SK-N-SH treated with all-trans-retinoic acid at 6 μM for 48 hours (cell line): ENCODE measurements around the gene MUC22.
"Not testable (repeated sequence)": the region's sequence is repeated elsewhere in the genome, so short reads cannot be mapped to it uniquely, and the experiment has no call there.

Experiments used
- ATAC-seq: fragments of 200-7000 bp; cut with Tn5 transposase; 3 replicates; pipeline ENCODE4 v1.9.1; 2020; ENCODE audit warnings: mild to moderate bottlenecking, moderate library complexity
- ARNTL ChIP-seq: fragments of 450-650 bp; formaldehyde crosslinking; IDR thresholded peaks from 2 replicates; pipeline ENCODE4 v1.5.0; 2020; ENCODE audit warnings: low read depth, mild to moderate bottlenecking, moderate library complexity, borderline replicate concordance
- BACH2 ChIP-seq: fragments of 250-450 bp; sonication (Bioruptor Pico); IDR thresholded peaks from 2 replicates; pipeline ENCODE4 v1.9.0; 2021; ENCODE audit warnings: mild to moderate bottlenecking, borderline replicate concordance
- CREB5 ChIP-seq: fragments of 250-450 bp; sonication (Bioruptor Pico); IDR thresholded peaks from 2 replicates; pipeline ENCODE4 v1.5.1; 2020; ENCODE audit warnings: low read depth, mild to moderate bottlenecking, moderate library complexity
- CSDC2 ChIP-seq: fragments of 250-450 bp; sonication (Bioruptor Pico); IDR thresholded peaks from 2 replicates; pipeline ENCODE4 v1.5.0; 2020; ENCODE audit warnings: mild to moderate bottlenecking, moderate library complexity
- ESRRG ChIP-seq: fragments of 250-450 bp; sonication (Bioruptor Pico); IDR thresholded peaks from 2 replicates; pipeline ENCODE4 v1.6.1; 2021; ENCODE audit warnings: mild to moderate bottlenecking
- GLIS3 ChIP-seq: fragments of 250-450 bp; sonication (Bioruptor Pico); IDR thresholded peaks from 2 replicates; pipeline ENCODE4 v1.5.0; 2020; ENCODE audit warnings: mild to moderate bottlenecking, moderate library complexity
- ISL1 ChIP-seq: fragments of 250-450 bp; sonication (Bioruptor Pico); IDR thresholded peaks from 2 replicates; pipeline ENCODE4 v2.1.2; 2022; ENCODE audit warnings: mild to moderate bottlenecking, moderate library complexity
- PATZ1 ChIP-seq: fragments of 250-450 bp; sonication (Bioruptor Pico); IDR thresholded peaks from 2 replicates; pipeline ENCODE4 v1.8.0; 2020; ENCODE audit warnings: mild to moderate bottlenecking, moderate library complexity, borderline replicate concordance
- POU6F1 ChIP-seq: fragments of 250-450 bp; sonication (Bioruptor Pico); IDR thresholded peaks from 2 replicates; pipeline ENCODE4 v1.8.0; 2021; ENCODE audit warnings: low read depth, mild to moderate bottlenecking, moderate library complexity, borderline replicate concordance
- RARB ChIP-seq: fragments of 250-450 bp; sonication (Bioruptor Pico); IDR thresholded peaks from 2 replicates; pipeline ENCODE4 v1.8.0; 2021; ENCODE audit warnings: mild to moderate bottlenecking, moderate library complexity
- TCF4 ChIP-seq: fragments of 250-450 bp; sonication (Bioruptor Pico); IDR thresholded peaks from 2 replicates; pipeline ENCODE4 v1.8.0; 2021; ENCODE audit warnings: mild to moderate bottlenecking, moderate library complexity, borderline replicate concordance
- TOX ChIP-seq: fragments of 250-450 bp; sonication (Bioruptor Pico); IDR thresholded peaks from 2 replicates; pipeline ENCODE4 v1.8.0; 2021; ENCODE audit warnings: mild to moderate bottlenecking, moderate library complexity, borderline replicate concordance
- ZC3H10 ChIP-seq: fragments of 250-450 bp; sonication (Bioruptor Pico); IDR thresholded peaks from 2 replicates; pipeline ENCODE4 v1.5.1; 2021; ENCODE audit warnings: mild to moderate bottlenecking, moderate library complexity
- ZFP3 ChIP-seq: fragments of 250-450 bp; sonication (Bioruptor Pico); IDR thresholded peaks from 2 replicates; pipeline ENCODE4 v1.5.0; 2020; ENCODE audit warnings: mild to moderate bottlenecking, moderate library complexity
- ZFP30 ChIP-seq: fragments of 450-650 bp; formaldehyde crosslinking; IDR thresholded peaks from 2 replicates; pipeline ENCODE4 v1.5.0; 2022; ENCODE audit warnings: mild to moderate bottlenecking, moderate library complexity
- ZNF565 ChIP-seq: fragments of 450-650 bp; formaldehyde crosslinking; conservative IDR thresholded peaks from 2 replicates; pipeline ENCODE4 v1.5.0; 2020; ENCODE audit warnings: low read depth, mild to moderate bottlenecking, moderate library complexity
- ZNF70 ChIP-seq: fragments of 450-650 bp; formaldehyde crosslinking; IDR thresholded peaks from 2 replicates; pipeline ENCODE4 v1.5.0; 2020; ENCODE audit warnings: mild to moderate bottlenecking, moderate library complexity
- ZNF8 ChIP-seq: fragments of 450-650 bp; formaldehyde crosslinking; IDR thresholded peaks from 2 replicates; pipeline ENCODE4 v1.5.0; 2020; ENCODE audit warnings: mild to moderate bottlenecking, moderate library complexity

MUC22 gene

GRCh38 chr6:30966154-30966553 is 44.1 kb upstream of the MUC22 start:
- no peak for ATAC-seq
- TF ChIP-seq ZC3H10 (CRISPR knock-in tag) (no peak), ZNF8 (CRISPR knock-in tag) (no peak)

GRCh38 chr6:30969171-30969570 is 41.1 kb upstream of the MUC22 start:
- not testable (repeated sequence) for ATAC-seq

- no peak for ATAC-seq
- TF ChIP-seq ESRRG (CRISPR knock-in tag): no peak
- no peak for TF ChIP-seq RARB (CRISPR knock-in tag)
- no peak for TF ChIP-seq TOX
- no peak for TF ChIP-seq CSDC2 (CRISPR knock-in tag)
- TF ChIP-seq TCF4 (CRISPR knock-in tag): no peak
- TF ChIP-seq ZC3H10 (CRISPR knock-in tag): no peak
- TF ChIP-seq ZNF70 (CRISPR knock-in tag): no peak
- no peak for TF ChIP-seq PATZ1 (CRISPR knock-in tag)
- no peak for TF ChIP-seq ZFP3 (CRISPR knock-in tag)
- TF ChIP-seq ARNTL (CRISPR knock-in tag): no peak
- TF ChIP-seq CREB5 (CRISPR knock-in tag): no peak
- TF ChIP-seq ZNF565 (CRISPR knock-in tag): no peak
- TF ChIP-seq GLIS3 (CRISPR knock-in tag): no peak
- no peak for TF ChIP-seq POU6F1 (CRISPR knock-in tag)
Observed at GRCh38 chr6:30970946-30971345, 39.3 kb upstream of the MUC22 start.

- no peak for ATAC-seq
Observed at GRCh38 chr6:30972816-30973215, 37.5 kb upstream of the MUC22 start.

More at GRCh38 chr6:30972816-30973215, 37.5 kb upstream of the MUC22 start:
- no peak for TF ChIP-seq ZFP30
- no peak for TF ChIP-seq ISL1 (CRISPR knock-in tag)
- no peak for TF ChIP-seq POU6F1 (CRISPR knock-in tag)
- no peak for TF ChIP-seq TOX
- TF ChIP-seq BACH2 (CRISPR knock-in tag): no peak
- no peak for TF ChIP-seq CREB5 (CRISPR knock-in tag)
